ENCODE results near the gene TSPY2. TPM values are rescaled to one million over a fixed set of nuclear protein-coding genes. Genes with fewer than 3 reads are reported as not detected.

The TSPY2 gene
- total RNA-seq = not detected in 2 replicates

GRCh38 chrY:6245923-6246322, at the start of gene TSPY2:
Gene TSPY2 (plus strand): TSS chrY:6246223. CDS start chrY:6246269, 46 bp downstream.

Measured in aortic smooth muscle cell (primary cell).